Neural cell (in vitro differentiated cells): ENCODE data around the gene SLC2A4. TPM values are rescaled to one million over a fixed set of nuclear protein-coding genes. Genes with fewer than 3 reads are reported as not detected.

Experiments
- polyA plus RNA-seq: library from polyadenylated mRNA; depleted of rRNA; stranded (reverse); fragments of >200 nt; gene quantifications from 2 replicates; pipeline ENCODE4 v1.2.3, GENCODE V29; 2014
- small RNA-seq, 3 experiments: library from RNA; depleted of rRNA; stranded (forward); fragments of <200 nt; gene quantifications; one replicate each; pipeline ENCODE3, GENCODE V24; 2012

SLC2A4 gene
- polyA plus RNA-seq, 1 donor from 2014 or later = not detected

Small RNA genes within 50 kb of the gene (small RNA-seq; reads per million reads assigned to genes)
- gene AC026954.2 (0 reads per million in 3 experiments), gene RF00019 (0 to 1.2 (median 0) reads per million in 3 experiments)

Other genes with a start within 250 kb of the SLC2A4 start
- 0.90 TPM in 1 of 2 replicates, not detected in the other for gene SLC16A13, start 245.7 kb upstream of the SLC2A4 start, polyA plus RNA-seq
- gene SLC16A11, start 237.6 kb upstream of the SLC2A4 start, polyA plus RNA-seq = not detected in 2 replicates
- not detected in 2 replicates for gene CLEC10A, start 201.5 kb upstream of the SLC2A4 start, polyA plus RNA-seq
- gene ASGR2, start 166.9 kb upstream of the SLC2A4 start, polyA plus RNA-seq = not detected in 2 replicates
- gene ASGR1, start 102.3 kb upstream of the SLC2A4 start, polyA plus RNA-seq = 75.6 and 80.2 TPM in 2 replicates
- gene DLG4, start 61.9 kb upstream of the SLC2A4 start, polyA plus RNA-seq = 126 and 145 TPM in 2 replicates
- 397 and 483 TPM in 2 replicates for gene ACADVL, start 61.8 kb upstream of the SLC2A4 start, polyA plus RNA-seq
- 41.1 and 59.2 TPM in 2 replicates for gene DVL2, start 47.2 kb upstream of the SLC2A4 start, polyA plus RNA-seq
- gene PHF23, start 42.3 kb upstream of the SLC2A4 start, polyA plus RNA-seq = 55.7 and 60.3 TPM in 2 replicates
- 384 and 512 TPM in 2 replicates for gene GABARAP, start 39.3 kb upstream of the SLC2A4 start, polyA plus RNA-seq
- 37.3 and 39.4 TPM in 2 replicates for gene CTDNEP1, start 30.0 kb upstream of the SLC2A4 start, polyA plus RNA-seq
- 82.7 and 99.5 TPM in 2 replicates for gene ELP5, start 29.5 kb upstream of the SLC2A4 start, polyA plus RNA-seq
- 0.27 TPM in 1 of 2 replicates, not detected in the other for gene CLDN7, start 19.2 kb upstream of the SLC2A4 start, polyA plus RNA-seq
- gene YBX2, start 12.9 kb downstream of the SLC2A4 start, polyA plus RNA-seq = 1.8 and 2.1 TPM in 2 replicates
- 164 and 178 TPM in 2 replicates for gene EIF5A, start 25.9 kb downstream of the SLC2A4 start, polyA plus RNA-seq
- gene GPS2, start 33.6 kb downstream of the SLC2A4 start, polyA plus RNA-seq = 108 and 116 TPM in 2 replicates
- 58.4 and 61.0 TPM in 2 replicates for gene NEURL4, start 47.6 kb downstream of the SLC2A4 start, polyA plus RNA-seq
- gene ACAP1, start 54.8 kb downstream of the SLC2A4 start, polyA plus RNA-seq = 0.66 and 9.2 TPM in 2 replicates
- gene KCTD11, start 70.4 kb downstream of the SLC2A4 start, polyA plus RNA-seq = 2.8 TPM in 2 replicates
- not detected in 2 replicates for gene TMEM95, start 73.4 kb downstream of the SLC2A4 start, polyA plus RNA-seq
- gene TNK1, start 99.4 kb downstream of the SLC2A4 start, polyA plus RNA-seq = 0.83 and 1.5 TPM in 2 replicates
- 15.9 and 25.2 TPM in 2 replicates for gene PLSCR3, start 112.8 kb downstream of the SLC2A4 start, polyA plus RNA-seq
- 158 and 161 TPM in 2 replicates for gene TMEM256, start 122.4 kb downstream of the SLC2A4 start, polyA plus RNA-seq
- gene NLGN2, start 126.1 kb downstream of the SLC2A4 start, polyA plus RNA-seq = 13.8 and 21.5 TPM in 2 replicates
- gene SPEM1, start 138.6 kb downstream of the SLC2A4 start, polyA plus RNA-seq = not detected in 2 replicates
- not detected in 2 replicates for gene SPEM2, start 143.9 kb downstream of the SLC2A4 start, polyA plus RNA-seq
- gene SPEM3, start 147.1 kb downstream of the SLC2A4 start, polyA plus RNA-seq = not detected in 2 replicates
- 0.14 TPM in 1 of 2 replicates, not detected in the other for gene TMEM102, start 153.7 kb downstream of the SLC2A4 start, polyA plus RNA-seq
- 15.8 and 16.4 TPM in 2 replicates for gene FGF11, start 157.8 kb downstream of the SLC2A4 start, polyA plus RNA-seq
- 17.9 and 18.2 TPM in 2 replicates for gene CHRNB1, start 163.3 kb downstream of the SLC2A4 start, polyA plus RNA-seq
- gene ZBTB4, start 197.9 kb downstream of the SLC2A4 start, polyA plus RNA-seq = 8.0 and 9.2 TPM in 2 replicates
- not detected in 2 replicates for gene SLC35G6, start 199.7 kb downstream of the SLC2A4 start, polyA plus RNA-seq
- gene POLR2A, start 202.6 kb downstream of the SLC2A4 start, polyA plus RNA-seq = 9.1 and 22.6 TPM in 2 replicates